Mesendoderm (in vitro differentiated cells): ENCODE data around the gene EXOC7.
A peak's percentile ranks its signal among the peaks of the same experiment; 100 is the strongest.

Source experiments
- DNase-seq: peaks from one replicate; pipeline ENCODE4 v3.0.0; 2013
- H2AK5ac ChIP-seq: 2 replicates; pipeline ENCODE4 v1.6.1; 2013; ENCODE audit warnings: low read length, inconsistent platforms
- H2BK120ac ChIP-seq: 2 replicates; pipeline ENCODE4 v1.6.1; 2013; ENCODE audit warnings: low read depth, mild to moderate bottlenecking, low read length, moderate library complexity, mixed read lengths
- H2BK15ac ChIP-seq: replicated peaks from 2 replicates; pipeline ENCODE4 v1.6.1; 2013; ENCODE audit warnings: low read depth, mild to moderate bottlenecking, moderate library complexity
- H2BK5ac ChIP-seq: 2 replicates; pipeline ENCODE4 v1.6.1; 2013; ENCODE audit warnings: low read length, inconsistent platforms
- H3K18ac ChIP-seq: 2 replicates; pipeline ENCODE4 v1.6.1; 2013; ENCODE audit warnings: mild to moderate bottlenecking, low read length, mixed read lengths
- H3K23ac ChIP-seq: one replicate; pipeline ENCODE4 v1.6.1; 2013; ENCODE audit warnings: low read length
- H3K27ac ChIP-seq: 2 replicates; pipeline ENCODE4 v1.5.1; 2013; ENCODE audit warnings: low read depth, mild to moderate bottlenecking, inconsistent platforms, low read length, moderate library complexity
- H3K27me3 ChIP-seq: 2 replicates; pipeline ENCODE4 v1.6.1; 2013; ENCODE audit warnings: low read length, control low read depth, mild to moderate bottlenecking, inconsistent platforms; ENCODE audit not compliant: insufficient read depth, poor library complexity
- H3K36me3 ChIP-seq: 2 replicates; pipeline ENCODE4 v1.6.1; 2013; ENCODE audit warnings: low read length, inconsistent platforms; ENCODE audit not compliant: control insufficient read depth, insufficient read depth
- H3K4ac ChIP-seq: one replicate; pipeline ENCODE4 v1.6.1; 2013; ENCODE audit warnings: low read depth, mild to moderate bottlenecking, low read length, moderate library complexity
- H3K4me1 ChIP-seq: 2 replicates; pipeline ENCODE4 v1.6.1; 2013; ENCODE audit warnings: low read depth, low read length, inconsistent platforms; ENCODE audit not compliant: control insufficient read depth
- H3K4me2 ChIP-seq: 2 replicates; pipeline ENCODE4 v1.6.1; 2013; ENCODE audit warnings: low read length
- H3K4me3 ChIP-seq: 2 replicates; pipeline ENCODE4 v1.5.1; 2013; ENCODE audit warnings: mild to moderate bottlenecking, low read length
- H3K56ac ChIP-seq: one replicate; pipeline ENCODE4 v1.6.1; 2013; ENCODE audit warnings: low read length
- H3K79me1 ChIP-seq: 2 replicates; pipeline ENCODE4 v1.6.1; 2013; ENCODE audit warnings: low read length, inconsistent platforms
- H3K79me2 ChIP-seq: 2 replicates; pipeline ENCODE4 v1.6.1; 2013; ENCODE audit warnings: mild to moderate bottlenecking, low read length; ENCODE audit not compliant: control insufficient read depth, insufficient read depth
- H3K9ac ChIP-seq: 2 replicates; pipeline ENCODE4 v1.6.1; 2013; ENCODE audit warnings: low read length, inconsistent platforms
- H4K5ac ChIP-seq: one replicate; pipeline ENCODE4 v1.6.1; 2013; ENCODE audit warnings: low read length
- H4K8ac ChIP-seq: one replicate; pipeline ENCODE4 v1.6.1; 2013; ENCODE audit warnings: low read depth, mild to moderate bottlenecking, control low read depth, low read length, moderate library complexity
- WGBS: extraction: QIAGEN DNeasy Blood & Tissue Kit; methylation state at CpG from one replicate; pipeline ENCODE4 v1.1.7; 2013; ENCODE audit warnings: low lambda C conversion rate, missing lambda C conversion rate; ENCODE audit not compliant: insufficient coverage; ENCODE audit errors: extremely low coverage; 5-methylcytosine and 5-hydroxymethylcytosine counted together

Gene EXOC7

DNA sequence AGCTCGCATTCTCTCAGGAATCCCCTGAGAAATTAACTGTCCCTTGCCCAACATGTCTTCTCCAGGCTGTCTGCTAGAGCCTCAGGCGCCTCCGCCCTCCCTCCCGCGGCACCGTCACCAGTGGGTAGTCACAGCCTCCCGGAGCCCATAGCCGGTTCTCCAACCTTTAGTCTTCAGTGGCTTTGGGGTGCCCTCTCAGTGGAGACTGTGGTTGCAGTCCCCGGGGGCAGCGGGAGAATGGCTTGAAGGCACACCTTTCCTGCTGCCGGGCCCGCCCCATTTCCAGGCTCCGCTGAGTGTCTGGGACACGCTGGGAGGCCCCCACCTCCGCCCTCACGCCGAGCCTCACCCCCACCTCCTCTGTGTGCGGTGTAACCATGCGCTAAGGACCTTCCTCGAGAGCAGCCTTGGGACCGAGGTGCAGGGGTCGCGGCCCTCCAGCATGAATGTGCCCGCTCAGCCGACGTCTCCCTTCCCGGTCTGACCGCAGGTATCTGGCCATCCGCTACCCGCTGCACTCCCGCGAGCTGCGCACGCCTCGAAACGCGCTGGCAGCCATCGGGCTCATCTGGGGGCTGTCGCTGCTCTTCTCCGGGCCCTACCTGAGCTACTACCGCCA, 27.3 kb downstream of the EXOC7 start:
- peaks cover 44% of the 10 kb centered on the region for H3K27me3 ChIP-seq
- H3K9ac ChIP-seq = no peak overlapping the region
- no peak overlapping the region for H3K4me2 ChIP-seq
- no peak overlapping the region for H4K5ac ChIP-seq
- H3K18ac ChIP-seq = no peak overlapping the region
- DNase-seq = no peak
- H3K56ac ChIP-seq = no peak overlapping the region
- no peak overlapping the region for H2BK15ac ChIP-seq
- no peak overlapping the region for H2BK5ac ChIP-seq
- H2AK5ac ChIP-seq = no peak overlapping the region
- no peak overlapping the region for H3K4ac ChIP-seq
- H3K4me1 ChIP-seq = peaks cover 12% of the 10 kb centered on the region
- no CpG with 5 or more reads among the region's 41 CpGs for WGBS
- peaks cover 2% of the 10 kb centered on the region for H3K79me1 ChIP-seq
- H3K27ac ChIP-seq = no peak overlapping the region
- peak overlapping the region; percentile 45 for H3K23ac ChIP-seq
- H3K4me3 ChIP-seq = no peak overlapping the region
- H2BK120ac ChIP-seq = no peak overlapping the region
- H4K8ac ChIP-seq = no peak overlapping the region
- peaks cover 8% of the 10 kb centered on the region for H3K79me2 ChIP-seq
- no peaks in the 10 kb centered on the region for H3K36me3 ChIP-seq

DNA sequence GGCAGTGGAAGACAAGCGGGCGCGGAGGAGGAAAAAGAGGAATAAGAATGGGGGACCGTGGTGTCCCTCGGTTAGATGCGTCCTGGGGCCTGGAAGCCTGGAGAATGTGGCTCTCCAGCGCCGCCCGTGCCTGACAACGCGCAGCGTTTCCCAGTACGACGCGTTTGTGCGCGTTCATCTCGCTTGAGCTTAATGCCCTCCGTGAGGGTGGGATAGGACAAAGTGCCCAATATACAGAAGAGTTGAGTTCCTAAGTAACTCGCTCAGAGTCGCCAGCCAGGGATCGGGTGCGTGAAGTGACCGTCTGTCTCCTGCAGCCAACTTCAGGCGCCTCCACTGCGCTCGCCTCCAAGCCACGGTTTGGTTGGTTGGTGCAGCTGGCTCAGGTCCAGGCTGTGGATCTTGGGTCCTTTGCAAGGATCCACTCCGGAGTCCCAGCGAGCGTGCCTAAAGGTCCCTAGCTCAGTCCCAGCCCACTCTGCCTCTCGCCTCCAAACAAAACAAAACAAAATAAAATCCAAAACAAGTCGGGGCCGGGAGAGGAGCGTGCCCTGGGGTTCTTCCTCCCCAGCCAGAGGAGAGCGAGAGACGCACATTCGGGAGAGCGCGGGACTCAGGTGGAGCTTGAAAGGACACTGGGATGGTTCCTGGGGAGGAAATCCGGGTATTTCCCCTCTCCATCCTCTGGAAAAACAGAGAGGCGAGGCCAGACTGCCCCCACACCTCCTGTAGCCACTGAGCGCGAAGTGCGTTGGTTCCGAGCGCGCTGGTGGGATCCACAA, 28.0 kb downstream of the EXOC7 start:
- Histone ChIP-seq H3K4me1 (peaks cover 12% of the 10 kb centered on the region), H2AK5ac (no peak overlapping the region), H3K4me3 (no peak overlapping the region), H3K4ac (no peak overlapping the region), H4K8ac (no peak overlapping the region), H3K36me3 (no peaks in the 10 kb centered on the region), H2BK5ac (no peak overlapping the region), H3K79me1 (peaks cover 6% of the 10 kb centered on the region), H3K4me2 (no peak overlapping the region), H4K5ac (no peak overlapping the region), H3K27me3 (peaks cover 44% of the 10 kb centered on the region), H2BK120ac (no peak overlapping the region), H3K79me2 (peaks cover 12% of the 10 kb centered on the region), H3K18ac (no peak overlapping the region), H3K56ac (no peak overlapping the region), H2BK15ac (no peak overlapping the region), H3K9ac (no peak overlapping the region), H3K23ac (no peak overlapping the region), H3K27ac (no peak overlapping the region)
- no CpG with 5 or more reads among the region's 48 CpGs for WGBS
- DNase-seq = peak; percentile 57

DNA sequence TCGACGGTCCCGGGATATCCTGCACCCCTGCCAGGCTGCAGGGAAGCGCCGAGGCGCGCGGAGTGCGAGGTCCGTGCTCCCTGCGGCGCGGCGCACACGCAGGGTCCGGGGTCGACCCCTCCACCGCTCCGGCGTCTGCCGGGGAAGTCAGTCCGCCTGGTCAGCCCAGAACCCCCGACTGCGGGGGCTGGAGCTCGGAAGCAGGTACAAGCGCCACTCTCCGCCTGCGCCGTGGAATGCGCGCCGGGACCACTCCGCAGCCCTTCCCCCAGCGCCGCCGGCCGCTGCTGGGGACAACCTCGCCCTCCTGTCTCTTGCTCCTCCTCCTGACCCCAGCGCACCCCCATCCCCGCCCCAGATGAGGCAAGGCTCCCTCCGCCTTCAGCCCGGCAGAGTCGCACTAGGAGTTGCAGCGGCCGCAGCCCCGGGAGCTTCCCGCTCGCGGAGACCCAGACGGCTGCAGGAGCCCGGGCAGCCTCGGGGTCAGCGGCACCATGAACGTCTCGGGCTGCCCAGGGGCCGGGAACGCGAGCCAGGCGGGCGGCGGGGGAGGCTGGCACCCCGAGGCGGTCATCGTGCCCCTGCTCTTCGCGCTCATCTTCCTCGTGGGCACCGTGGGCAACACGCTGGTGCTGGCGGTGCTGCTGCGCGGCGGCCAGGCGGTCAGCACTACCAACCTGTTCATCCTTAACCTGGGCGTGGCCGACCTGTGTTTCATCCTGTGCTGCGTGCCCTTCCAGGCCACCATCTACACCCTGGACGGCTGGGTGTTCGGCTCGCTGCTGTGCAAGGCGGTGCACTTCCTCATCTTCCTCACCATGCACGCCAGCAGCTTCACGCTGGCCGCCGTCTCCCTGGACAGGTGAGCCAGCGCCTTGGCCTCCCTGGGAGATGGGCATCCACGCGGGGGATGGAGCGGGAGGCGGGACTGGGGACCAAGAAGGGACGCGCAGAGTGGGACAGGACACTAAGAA, 28.9 kb downstream of the EXOC7 start, which contains the start of gene GALR2:
Gene GALR2 (plus strand): TSS at position 392 of the 974 bp plus-strand sequence. CDS start 103 bp downstream, at position 495.
- peaks cover 6% of the 10 kb centered on the region for H3K4me1 ChIP-seq
- H4K5ac ChIP-seq = no peak within 1 kb of the TSS
- peak within 1 kb of the TSS; percentile 25 for H3K4me2 ChIP-seq
- H3K9ac ChIP-seq = no peak within 1 kb of the TSS
- no peak within 1 kb of the TSS for H2BK15ac ChIP-seq
- H2BK120ac ChIP-seq = no peak within 1 kb of the TSS
- peaks cover 16% of the 10 kb centered on the region for H3K79me2 ChIP-seq
- no CpG with 5 or more reads among the region's 92 CpGs for WGBS
- peaks cover 44% of the 10 kb centered on the region for H3K27me3 ChIP-seq
- no peak within 1 kb of the TSS for H3K23ac ChIP-seq
- peaks cover 6% of the 10 kb centered on the region for H3K79me1 ChIP-seq
- no peaks in the 10 kb centered on the region for H3K36me3 ChIP-seq
- no peak within 1 kb of the TSS for H4K8ac ChIP-seq
- no peak within 1 kb of the TSS for H3K18ac ChIP-seq
- DNase-seq = no peak
- H2AK5ac ChIP-seq = no peak within 1 kb of the TSS
- no peak within 1 kb of the TSS for H3K27ac ChIP-seq
- no peak within 1 kb of the TSS for H3K4me3 ChIP-seq
- H3K4ac ChIP-seq = no peak within 1 kb of the TSS
- H3K56ac ChIP-seq = peak within 1 kb of the TSS; percentile 26
- H2BK5ac ChIP-seq = no peak within 1 kb of the TSS

- H2AK5ac ChIP-seq = no peak within 1 kb of the TSS
- peaks cover 16% of the 10 kb centered on the region for H3K79me2 ChIP-seq
- peak within 1 kb of the TSS; percentile 42 for H3K4me2 ChIP-seq
- peak within 1 kb of the TSS; percentile 80 for H3K56ac ChIP-seq
- WGBS = no CpG with 5 or more reads among the region's 57 CpGs
- H3K18ac ChIP-seq = peak within 1 kb of the TSS; percentile 42
- no peak within 1 kb of the TSS for H2BK15ac ChIP-seq
- no peak within 1 kb of the TSS for H4K5ac ChIP-seq
- H3K4me1 ChIP-seq = peaks cover 5% of the 10 kb centered on the region
- peaks cover 6% of the 10 kb centered on the region for H3K79me1 ChIP-seq
- no peak within 1 kb of the TSS for H4K8ac ChIP-seq
- H3K27ac ChIP-seq = no peak within 1 kb of the TSS
- peak; percentile 96 for DNase-seq
- peak within 1 kb of the TSS; percentile 45 for H3K4me3 ChIP-seq
- H3K4ac ChIP-seq = peak within 1 kb of the TSS; percentile 5
- H3K9ac ChIP-seq = peak within 1 kb of the TSS; percentile 77
- no peak within 1 kb of the TSS for H2BK120ac ChIP-seq
- peaks cover 31% of the 10 kb centered on the region for H3K27me3 ChIP-seq
- no peak within 1 kb of the TSS for H2BK5ac ChIP-seq
- no peaks in the 10 kb centered on the region for H3K36me3 ChIP-seq
- no peak within 1 kb of the TSS for H3K23ac ChIP-seq
These were observed 31.3 kb downstream of the EXOC7 start, which contains the start of gene SRP68 for GRCh38 chr17:76072148-76072858. Gene SRP68, minus strand, starts transcription at chr17:76072517. Its CDS starts 26 bp downstream, at chr17:76072491.

GRCh38 chr17:76071531-76072147, 31.9 kb downstream of the EXOC7 start:
- Histone ChIP-seq H3K27ac (no peak overlapping the region), H4K5ac (no peak overlapping the region)

More at GRCh38 chr17:76071531-76072147, 31.9 kb downstream of the EXOC7 start:
- Histone ChIP-seq H2BK120ac (no peak overlapping the region), H3K4ac (no peak overlapping the region), H3K4me3 (peak overlapping the region; percentile 45), H3K4me1 (peaks cover 5% of the 10 kb centered on the region), H2BK15ac (no peak overlapping the region), H3K79me2 (peaks cover 16% of the 10 kb centered on the region), H4K8ac (no peak overlapping the region), H3K4me2 (peak overlapping the region; percentile 42), H3K23ac (no peak overlapping the region), H3K36me3 (no peaks in the 10 kb centered on the region), H3K56ac (peak overlapping the region; percentile 80), H3K18ac (peak overlapping the region; percentile 42), H3K27me3 (peaks cover 28% of the 10 kb centered on the region), H2AK5ac (no peak overlapping the region), H2BK5ac (no peak overlapping the region), H3K9ac (peak overlapping the region; percentile 65), H3K79me1 (peaks cover 6% of the 10 kb centered on the region)
- DNase-seq = no peak
- no CpG with 5 or more reads among the region's 15 CpGs for WGBS
